HepG2 (cell line): ENCODE results near the gene ELAPOR1. TPM values are rescaled to one million over a fixed set of nuclear protein-coding genes. Genes with fewer than 3 reads are reported as not detected.

Source experiments
- ATAC-seq: fragments of 200-7000 bp; cut with Tn5 transposase; 3 replicates; pipeline ENCODE4 v1.9.1; 2020; ENCODE audit warnings: mild to moderate bottlenecking, moderate library complexity
- BruUV-seq: library from RNA; stranded (reverse); fragments of 400-500 nt; replicated peaks from 2 replicates; lab custom pipeline; 2021; lab: Mats Ljungman, UMichigan
- CTCF ChIA-PET: fragments of 300-600 bp; formaldehyde crosslinking; extraction: SDS; loops from one replicate; lab custom pipeline; 2021; ENCODE audit warnings: low total read pairs, inconsistent platforms, low intra/inter-chr PET ratio; lab: Yijun Ruan, JAX
- POLR2A ChIA-PET: fragments of 350-600 bp; sonication (Branson Sonifier 250); formaldehyde crosslinking; loops from one replicate; lab custom pipeline; 2020; ENCODE audit warnings: antibody characterized with exemption, inconsistent platforms; lab: Yijun Ruan, JAX
- DNase-seq: peaks from one replicate; pipeline ENCODE4 v3.0.0-alpha.2; 2015; ENCODE audit warnings: low spot score
- FAIRE-seq: peaks from 3 replicates; lab custom pipeline; 2011; peaks lifted over from hg19 to GRCh38; lab: Jason Lieb, UNC
- H2AFZ ChIP-seq: one replicate; pipeline ENCODE4 v1.6.1; 2011; ENCODE audit warnings: low read length, inconsistent platforms
- H3K27ac ChIP-seq: fragments of 300-600 bp; 3 replicates; pipeline ENCODE4 v1.8.0; 2011; ENCODE audit warnings: mixed run types, mild to moderate bottlenecking, mixed read lengths, low read length, inconsistent platforms; ENCODE audit not compliant: insufficient read depth; ENCODE audit errors: extremely low read length
- H3K27me3 ChIP-seq, 2 experiments: fragments of 200-600 bp in 1 of 2; 2 replicates in 1 of 2; 3 replicates in 1 of 2; pipeline versions ENCODE4 v1.6.0 to v1.8.0; 2011; ENCODE audit warnings: low read length in 2 of 2, mild to moderate bottlenecking in 2 of 2, moderate library complexity in 2 of 2, inconsistent platforms in 1 of 2; ENCODE audit not compliant: insufficient read depth in 2 of 2, control insufficient read depth in 1 of 2
- H3K36me3 ChIP-seq, 2 experiments: fragments of 200-600 bp in 1 of 2; replicated peaks in 1 of 2; 2 replicates in 1 of 2; 3 replicates in 1 of 2; pipeline versions ENCODE4 v1.5.1 to v1.8.0; 2011; ENCODE audit warnings: low read length in 2 of 2, inconsistent platforms in 1 of 2; ENCODE audit not compliant: insufficient read depth in 2 of 2, control insufficient read depth in 1 of 2
- H3K4me1 ChIP-seq: 2 replicates; pipeline ENCODE4 v1.5.1; 2012; ENCODE audit warnings: low read length, inconsistent platforms; ENCODE audit not compliant: insufficient read depth
- H3K4me2 ChIP-seq: 2 replicates; pipeline ENCODE4 v1.6.0; 2011; ENCODE audit warnings: low read depth, low read length, inconsistent platforms
- H3K4me3 ChIP-seq, 3 experiments: fragments of 200-600 bp in 1 of 3; sonication (generic), shearing (Covaris generic) in 1 of 3; replicated peaks in 1 of 3; 2 replicates each; pipeline ENCODE4 v1.5.1; 2011 to 2016; ENCODE audit warnings: low read length in 3 of 3, inconsistent platforms in 2 of 3, low read depth in 2 of 3, mild to moderate bottlenecking in 2 of 3, control low read depth in 1 of 3, mixed read lengths in 1 of 3; ENCODE audit not compliant: insufficient read depth in 1 of 3
- H3K79me2 ChIP-seq: one replicate; pipeline ENCODE4 v1.6.1; 2011; ENCODE audit warnings: low read length, inconsistent platforms; ENCODE audit not compliant: insufficient read depth
- H3K9ac ChIP-seq: 2 replicates; pipeline ENCODE4 v1.6.0; 2011; ENCODE audit warnings: mild to moderate bottlenecking, low read depth, low read length, inconsistent platforms; ENCODE audit not compliant: insufficient read depth
- H3K9me3 ChIP-seq: 2 replicates; pipeline ENCODE4 v1.5.1; 2012; ENCODE audit warnings: mild to moderate bottlenecking, low read length
- H4K20me1 ChIP-seq: 2 replicates; pipeline ENCODE4 v1.6.0; 2011; ENCODE audit warnings: inconsistent platforms, mild to moderate bottlenecking, low read length, moderate library complexity; ENCODE audit not compliant: insufficient read depth
- AKAP8 ChIP-seq: sonication (generic); formaldehyde crosslinking; IDR thresholded peaks from 2 replicates; pipeline ENCODE4 v1.5.1; 2020; ENCODE audit warnings: mild to moderate bottlenecking, missing genetic modification reagents
- ETS1 ChIP-seq: sonication (generic); formaldehyde crosslinking; IDR thresholded peaks from 2 replicates; pipeline ENCODE4 v1.4.0; 2020; ENCODE audit warnings: missing genetic modification reagents
- MLLT10 ChIP-seq: sonication (generic); formaldehyde crosslinking; IDR thresholded peaks from 2 replicates; pipeline ENCODE4 v1.4.0; 2020; ENCODE audit warnings: missing genetic modification reagents
- SYNCRIP ChIP-seq: fragments of 200-400 bp; formaldehyde crosslinking; IDR thresholded peaks from 2 replicates; pipeline ENCODE4 v1.6.1; 2018; ENCODE audit warnings: mild to moderate bottlenecking, low read depth, low read length; ENCODE audit not compliant: insufficient read depth
- ZNF703 ChIP-seq: sonication (generic); formaldehyde crosslinking; IDR thresholded peaks from 2 replicates; pipeline ENCODE4 v1.5.1; 2020; ENCODE audit warnings: missing genetic modification reagents, mild to moderate bottlenecking, moderate library complexity, borderline replicate concordance
- ZSCAN31 ChIP-seq: sonication (generic); formaldehyde crosslinking; IDR thresholded peaks from 2 replicates; pipeline ENCODE4 v1.5.0; 2020; ENCODE audit warnings: low read depth, mild to moderate bottlenecking, missing genetic modification reagents
- in situ Hi-C: cut with HindIII; loops from 2 replicates; pipeline ENCODE4 v1.10.0; 2017; ENCODE audit warnings: low pct_unique_long_range_greater_than_20kb; ENCODE audit not compliant: extremely low pct_ligation_motif_present
- intact Hi-C: fragments of 100-400 bp; cut with micrococcal nuclease; formaldehyde crosslinking; loops from one replicate; pipeline ENCODE4 v1.10.0; 2022; ENCODE audit not compliant: unreplicated experiment
- polyA plus RNA-seq, 8 experiments: library from polyadenylated mRNA; depleted of rRNA in 3 of 8; stranded (reverse) in 7 of 8; unstranded in 1 of 8; fragments of >200 nt; fragmentation: Illumina TruSeq in 4 of 8; extraction: Trizol in 4 of 8; gene quantifications; 2 replicates each; pipeline versions ENCODE4 v1.2.1 to v1.2.3, GENCODE V29; 2011 to 2016; ENCODE audit warnings: low read depth in 4 of 8, missing spikeins in 1 of 8, mixed read lengths in 1 of 8; ENCODE audit not compliant: insufficient read depth in 1 of 8
- total RNA-seq, 5 experiments: library from RNA; depleted of rRNA; stranded (reverse); fragments of >200 nt; fragmentation: Illumina TruSeq; extraction: Trizol; gene quantifications; 2 replicates each; pipeline ENCODE4 v1.2.3, GENCODE V29; 2016; ENCODE audit warnings: low read depth in 1 of 5
- TF ChIP-seq, protein P1 (sequence below): sonication (generic); formaldehyde crosslinking; IDR thresholded peaks from 2 replicates; pipeline ENCODE4 v1.4.0; 2020; ENCODE audit warnings: missing genetic modification reagents

Gene ELAPOR1
- total and polyA plus RNA-seq, 2 of the 13 experiments (the other 11 are each of a cell fraction or from before 2014, with no cell fraction given) = 0.13 to 0.20 TPM

DNA sequence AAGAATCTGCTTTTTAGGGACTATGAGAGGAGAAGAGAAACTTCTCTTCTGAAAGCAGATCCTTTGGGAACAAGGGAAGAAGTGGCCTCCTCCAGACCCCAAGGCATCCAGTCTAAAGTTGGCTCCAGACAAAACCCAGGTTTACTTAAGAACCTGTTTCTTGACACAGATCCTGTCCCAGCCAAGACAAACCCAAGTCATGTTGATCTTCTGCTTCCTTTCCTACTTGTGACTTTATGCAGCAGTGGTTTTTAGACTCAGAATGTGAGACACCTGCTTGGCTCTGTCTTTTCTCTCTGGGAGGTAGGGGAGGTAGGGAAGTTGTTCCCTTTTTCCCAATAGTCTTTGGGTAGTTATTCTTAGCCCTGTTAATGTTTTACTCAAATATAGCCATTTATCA lies 38.3 kb downstream of the ELAPOR1 start:
- Histone ChIP-seq H3K79me2 (no peaks in the 10 kb centered on the region), H3K36me3 (no peaks in the 10 kb centered on the region), H3K9me3 (no peaks in the 10 kb centered on the region), H3K27me3 (no peaks in the 10 kb centered on the region), H3K4me3 (no peak overlapping the region), H3K9ac (no peak overlapping the region), H2AFZ (no peak overlapping the region), H3K4me1 (peaks cover 75% of the 10 kb centered on the region), H4K20me1 (no peaks in the 10 kb centered on the region), H3K4me2 (no peak overlapping the region), H3K27ac (no peak overlapping the region)
- no TSS peak for BruUV-seq
- ChIA-PET POLR2A (interaction anchor here (1.1 to 1.2 kb wide), 2 partner anchors 15 to 29 kb away, joined by 3 to 6 read pairs; no protein-coding TSS in a partner anchor), CTCF (no interaction called here)
- no peak for TF ChIP-seq ZNF703 (CRISPR knock-in tag)
- no peak for TF ChIP-seq ZSCAN31 (CRISPR knock-in tag)
- no peak for TF ChIP-seq SYNCRIP
- TF ChIP-seq, protein P1, sequence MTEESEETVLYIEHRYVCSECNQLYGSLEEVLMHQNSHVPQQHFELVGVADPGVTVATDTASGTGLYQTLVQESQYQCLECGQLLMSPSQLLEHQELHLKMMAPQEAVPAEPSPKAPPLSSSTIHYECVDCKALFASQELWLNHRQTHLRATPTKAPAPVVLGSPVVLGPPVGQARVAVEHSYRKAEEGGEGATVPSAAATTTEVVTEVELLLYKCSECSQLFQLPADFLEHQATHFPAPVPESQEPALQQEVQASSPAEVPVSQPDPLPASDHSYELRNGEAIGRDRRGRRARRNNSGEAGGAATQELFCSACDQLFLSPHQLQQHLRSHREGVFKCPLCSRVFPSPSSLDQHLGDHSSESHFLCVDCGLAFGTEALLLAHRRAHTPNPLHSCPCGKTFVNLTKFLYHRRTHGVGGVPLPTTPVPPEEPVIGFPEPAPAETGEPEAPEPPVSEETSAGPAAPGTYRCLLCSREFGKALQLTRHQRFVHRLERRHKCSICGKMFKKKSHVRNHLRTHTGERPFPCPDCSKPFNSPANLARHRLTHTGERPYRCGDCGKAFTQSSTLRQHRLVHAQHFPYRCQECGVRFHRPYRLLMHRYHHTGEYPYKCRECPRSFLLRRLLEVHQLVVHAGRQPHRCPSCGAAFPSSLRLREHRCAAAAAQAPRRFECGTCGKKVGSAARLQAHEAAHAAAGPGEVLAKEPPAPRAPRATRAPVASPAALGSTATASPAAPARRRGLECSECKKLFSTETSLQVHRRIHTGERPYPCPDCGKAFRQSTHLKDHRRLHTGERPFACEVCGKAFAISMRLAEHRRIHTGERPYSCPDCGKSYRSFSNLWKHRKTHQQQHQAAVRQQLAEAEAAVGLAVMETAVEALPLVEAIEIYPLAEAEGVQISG (CRISPR knock-in tag) = no peak
- no peak for TF ChIP-seq ETS1
- no peak for TF ChIP-seq MLLT10 (CRISPR knock-in tag)
- TF ChIP-seq AKAP8 (CRISPR knock-in tag) = no peak
- no peak for FAIRE-seq
- in situ Hi-C loops = no loop called here
- intact Hi-C loops = no loop called here
- DNase-seq = no peak
- ATAC-seq = no peak
